GM19193 (cell line): Measurements from ENCODE around the gene ADGRF3.

Experiments used
- POLR2A ChIP-seq: IDR thresholded peaks from 4 replicates; pipeline ENCODE4 v1.6.1; 2011; ENCODE audit not compliant: insufficient read depth, insufficient read length; ENCODE audit errors: extremely low read depth

Gene ADGRF3

DNA sequence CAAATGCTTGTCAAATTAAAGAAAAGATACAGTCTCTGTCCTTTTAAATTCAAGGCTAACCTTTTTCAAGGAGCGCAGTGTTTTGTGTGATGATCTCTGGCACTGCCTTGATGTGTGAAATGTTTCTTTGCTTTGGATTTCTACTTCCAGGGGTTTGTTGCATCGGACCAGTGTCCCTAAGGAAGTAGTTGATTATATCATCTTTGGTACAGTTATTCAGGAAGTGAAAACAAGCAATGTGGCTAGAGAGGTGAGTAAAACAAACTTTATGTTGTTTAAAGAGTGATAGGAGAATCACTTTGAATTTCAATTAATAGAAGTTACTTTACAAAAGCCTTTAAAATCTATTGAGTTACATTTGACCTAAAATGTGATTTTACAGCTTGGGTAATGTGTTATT lies 73.1 kb downstream of the ADGRF3 start:
- TF ChIP-seq POLR2A: no peak

DNA sequence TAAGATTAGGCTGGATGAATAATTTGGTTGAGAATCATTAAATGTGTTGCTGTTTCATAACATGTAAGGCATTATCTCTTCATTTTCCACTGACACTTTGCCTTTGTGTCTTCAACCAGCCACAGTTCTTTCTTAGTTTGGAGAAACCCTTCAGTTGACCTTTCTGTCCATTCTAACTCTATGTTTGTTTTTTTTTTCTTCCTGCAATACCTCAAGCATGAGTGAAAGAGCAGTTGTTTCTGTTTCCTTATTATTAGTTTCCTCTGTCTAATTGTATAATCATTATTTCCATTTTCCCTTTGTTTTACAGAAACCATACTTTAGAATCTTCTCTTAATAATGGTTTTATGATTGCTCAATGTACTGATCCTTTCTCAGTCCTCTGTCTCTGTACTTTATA lies 76.2 kb downstream of the ADGRF3 start:
- no peak for TF ChIP-seq POLR2A

DNA sequence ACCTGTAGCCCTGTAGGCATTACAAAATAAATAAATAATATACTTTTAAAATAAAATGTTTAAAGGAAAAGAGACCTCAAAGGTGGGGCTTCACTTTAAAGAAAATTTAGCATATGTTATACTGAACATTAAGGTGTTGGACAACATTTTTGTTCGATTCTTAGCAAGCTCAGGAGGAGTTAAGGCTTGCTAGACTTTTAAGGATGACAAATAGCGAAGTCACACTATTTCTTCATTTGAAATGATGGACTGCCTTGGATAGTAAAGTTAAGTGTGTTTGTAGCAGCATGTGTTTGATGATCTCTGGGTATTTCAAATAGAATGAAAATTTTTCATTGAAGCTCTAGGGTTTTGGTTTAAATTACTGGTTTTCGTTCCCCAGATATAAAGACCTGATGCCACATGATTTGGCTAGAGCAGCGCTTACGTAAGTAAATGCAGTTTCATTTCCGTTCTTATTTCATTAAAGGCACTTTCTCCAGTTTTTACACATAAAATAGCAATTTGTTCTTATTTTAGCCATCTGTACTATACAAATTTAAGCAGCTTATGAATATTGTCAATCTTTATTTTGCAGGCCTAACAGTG lies 76.9 kb downstream of the ADGRF3 start:
- TF ChIP-seq POLR2A: no peak

DNA sequence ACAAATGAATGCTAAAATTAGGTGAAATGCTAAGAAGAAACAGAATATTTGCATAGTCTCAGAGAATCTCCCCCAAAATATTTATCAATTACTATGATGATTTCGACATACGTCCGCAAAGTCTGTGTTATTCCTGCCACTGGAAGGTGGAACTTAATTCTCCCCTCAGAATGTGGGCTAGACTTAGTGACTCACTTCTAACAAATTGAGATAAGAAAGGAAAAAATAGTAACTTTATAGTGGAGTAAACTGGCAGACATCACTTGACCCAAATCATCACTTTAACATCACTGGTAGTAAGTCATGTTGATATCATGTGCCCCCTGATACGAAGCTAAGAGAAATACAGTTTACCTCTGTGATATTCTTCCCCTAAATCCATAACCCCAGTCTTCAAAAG lies 78.4 kb downstream of the ADGRF3 start:
- TF ChIP-seq POLR2A: no peak
